ENCODE measurements around the gene DUSP14. TPM values are rescaled to one million over a fixed set of nuclear protein-coding genes. Genes with fewer than 3 reads are reported as not detected.

The DUSP14 gene
- total RNA-seq, 1 experiment from 2014 or later, result 56.2 TPM

GRCh38 chr17:37512442-37513068, 22.9 kb downstream of the DUSP14 start:
- ChIA-PET POLR2A (ENCODE audit: unreplicated experiment) (no interaction called here), CTCF (no interaction called here)
- H3K9me3 ChIP-seq (ENCODE audit: low read length), result no peaks in the 10 kb centered on the region
- H3K4me3 ChIP-seq (ENCODE audit: low read length), result no peak overlapping the region
- H3K27me3 ChIP-seq (ENCODE audit: low read length), result no peaks in the 10 kb centered on the region
- intact Hi-C loops (cut with micrococcal nuclease), result no loop called here
- no peaks in the 10 kb centered on the region for H3K4me1 ChIP-seq (ENCODE audit: insufficient read depth, low read length)
- no peaks in the 10 kb centered on the region for H3K9me2 ChIP-seq (replicated peaks; ENCODE audit: low read length)
- H3K9ac ChIP-seq (ENCODE audit: low read length), result no peak overlapping the region
- peaks cover 30% of the 10 kb centered on the region for H3K79me2 ChIP-seq (ENCODE audit: low read length)
- no peak overlapping the region for H3K4me2 ChIP-seq (ENCODE audit: low read length)
- H3F3A ChIP-seq (ENCODE audit: low read length, unreplicated experiment), result no peaks in the 10 kb centered on the region
- ATAC-seq, result no peak
- no peaks in the 10 kb centered on the region; the same call in 1 of the 2 replicates for H3K36me3 ChIP-seq (ENCODE audit: low read depth, low read length)
- no peak overlapping the region for H3K27ac ChIP-seq (ENCODE audit: low read length)
- no peak for DNase-seq
- H4K20me1 ChIP-seq (ENCODE audit: low read length), result peaks cover 8% of the 10 kb centered on the region; the same call in 1 of the 2 replicates
- no peak overlapping the region for H2AFZ ChIP-seq (ENCODE audit: low read length)
- no TSS peak for BruUV-seq (replicated peaks)
- TF ChIP-seq EZH2 (IDR thresholded peaks at IDR 0.05; ENCODE audit: low read length, unreplicated experiment), result no peak
- no peak for TF ChIP-seq EZH2phosphoT487 (IDR thresholded peaks at IDR 0.05; ENCODE audit: borderline replicate concordance, low read length)
- TF ChIP-seq CTCF (conservative IDR thresholded peaks at IDR 0.05; ENCODE audit: low read depth, low read length), result no peak

GRCh38 chr17:37513711-37514110, 24.0 kb downstream of the DUSP14 start:
- no peak overlapping the region for H3K27ac ChIP-seq (ENCODE audit: low read length)
- DNase-seq (no peak), ATAC-seq (no peak)
- H3K9me2 ChIP-seq (replicated peaks; ENCODE audit: low read length), result no peaks in the 10 kb centered on the region
- no peaks in the 10 kb centered on the region for H3K27me3 ChIP-seq (ENCODE audit: low read length)
- H3F3A ChIP-seq (ENCODE audit: low read length, unreplicated experiment), result no peaks in the 10 kb centered on the region
- TF ChIP-seq CTCF (conservative IDR thresholded peaks at IDR 0.05; ENCODE audit: low read depth, low read length) (no peak), EZH2 (IDR thresholded peaks at IDR 0.05; ENCODE audit: low read length, unreplicated experiment) (no peak), EZH2phosphoT487 (IDR thresholded peaks at IDR 0.05; ENCODE audit: borderline replicate concordance, low read length) (no peak)
- CTCF ChIA-PET, result no interaction called here
- no peak overlapping the region for H3K4me3 ChIP-seq (ENCODE audit: low read length)
- no peak overlapping the region for H3K4me2 ChIP-seq (ENCODE audit: low read length)
- no peaks in the 10 kb centered on the region; the same call in 1 of the 2 replicates for H3K36me3 ChIP-seq (ENCODE audit: low read depth, low read length)
- no peaks in the 10 kb centered on the region for H3K9me3 ChIP-seq (ENCODE audit: low read length)
- no peaks in the 10 kb centered on the region for H3K4me1 ChIP-seq (ENCODE audit: insufficient read depth, low read length)
- intact Hi-C loops (cut with micrococcal nuclease), result no loop called here
- no peak overlapping the region for H3K9ac ChIP-seq (ENCODE audit: low read length)
- H2AFZ ChIP-seq (ENCODE audit: low read length), result no peak overlapping the region
- H4K20me1 ChIP-seq (ENCODE audit: low read length), result peaks cover 8% of the 10 kb centered on the region; the same call in 1 of the 2 replicates
- POLR2A ChIA-PET (ENCODE audit: unreplicated experiment), result no interaction called here
- BruUV-seq (replicated peaks), result no TSS peak
- H3K79me2 ChIP-seq (ENCODE audit: low read length), result peaks cover 22% of the 10 kb centered on the region

GRCh38 chr17:37516127-37516571, 26.5 kb downstream of the DUSP14 start:
- H3K27ac ChIP-seq (ENCODE audit: low read length), result no peak overlapping the region
- no peak overlapping the region for H2AFZ ChIP-seq (ENCODE audit: low read length)
- TF ChIP-seq EZH2phosphoT487 (IDR thresholded peaks at IDR 0.05; ENCODE audit: borderline replicate concordance, low read length) (no peak), CTCF (conservative IDR thresholded peaks at IDR 0.05; ENCODE audit: low read depth, low read length) (no peak), EZH2 (IDR thresholded peaks at IDR 0.05; ENCODE audit: low read length, unreplicated experiment) (no peak)
- intact Hi-C loops (cut with micrococcal nuclease), result no loop called here
- no peak overlapping the region for H3K4me2 ChIP-seq (ENCODE audit: low read length)
- DNase-seq (no peak), ATAC-seq (no peak)
- no peaks in the 10 kb centered on the region for H3F3A ChIP-seq (ENCODE audit: low read length, unreplicated experiment)
- no peaks in the 10 kb centered on the region for H3K27me3 ChIP-seq (ENCODE audit: low read length)
- ChIA-PET POLR2A (ENCODE audit: unreplicated experiment) (no interaction called here), CTCF (no interaction called here)
- BruUV-seq (replicated peaks), result no TSS peak
- no peaks in the 10 kb centered on the region for H4K20me1 ChIP-seq (ENCODE audit: low read length)
- no peaks in the 10 kb centered on the region; the same call in 1 of the 2 replicates for H3K36me3 ChIP-seq (ENCODE audit: low read depth, low read length)
- H3K4me1 ChIP-seq (ENCODE audit: insufficient read depth, low read length), result no peaks in the 10 kb centered on the region
- H3K9ac ChIP-seq (ENCODE audit: low read length), result no peak overlapping the region
- H3K79me2 ChIP-seq (ENCODE audit: low read length), result 0 out of 2 replicates have a peak, but pooled peaks cover 8% of the 10 kb centered on the region
- H3K9me2 ChIP-seq (replicated peaks; ENCODE audit: low read length), result no peaks in the 10 kb centered on the region
- H3K4me3 ChIP-seq (ENCODE audit: low read length), result no peak overlapping the region
- no peaks in the 10 kb centered on the region for H3K9me3 ChIP-seq (ENCODE audit: low read length)

Measured in PC-3 (cell line).